Daoy (cell line): ENCODE results near the gene EIF6. TPM values are rescaled to one million over a fixed set of nuclear protein-coding genes. Genes with fewer than 3 reads are reported as not detected.

Source experiments
- total RNA-seq: library from RNA; depleted of rRNA; stranded (reverse); fragments of >200 nt; shearing (Covaris generic); gene quantifications from 2 replicates; pipeline ENCODE4 v1.2.3, GENCODE V29; 2014; rRNA removed

Gene EIF6
- total RNA-seq, 1 experiment from 2014 or later: 384 TPM

Other genes starting within 250 kb of the EIF6 start
- 20.2 and 25.7 TPM in 2 replicates for gene TRPC4AP, start 192.0 kb downstream of the EIF6 start, total RNA-seq
- 22.7 and 25.9 TPM in 2 replicates for gene EDEM2, start 137.4 kb downstream of the EIF6 start, total RNA-seq
- 20.9 and 21.8 TPM in 2 replicates for gene PROCR, start 112.7 kb downstream of the EIF6 start, total RNA-seq
- gene MMP24, start 58.1 kb downstream of the EIF6 start, total RNA-seq: 0.54 and 0.86 TPM in 2 replicates
- gene MMP24OS, start 6.7 kb downstream of the EIF6 start, total RNA-seq: 1.1 and 2.2 TPM in 2 replicates
- not detected in 2 replicates for gene FAM83C, start 7.7 kb upstream of the EIF6 start, total RNA-seq
- gene UQCC1, start 127.2 kb upstream of the EIF6 start, total RNA-seq: 55.2 and 55.3 TPM in 2 replicates
- 5.2 and 12.1 TPM in 2 replicates for gene GDF5, start 153.5 kb upstream of the EIF6 start, total RNA-seq
- gene CEP250, start 170.8 kb upstream of the EIF6 start, total RNA-seq: 18.4 and 19.9 TPM in 2 replicates
- gene C20orf173, start 244.9 kb upstream of the EIF6 start, total RNA-seq: not detected in 2 replicates